GM23248 (cell line): ENCODE data around the gene SND1.

ENCODE experiments used
- EZH2 ChIP-seq: fragments of 200-600 bp; sonication (generic); IDR thresholded peaks from 2 replicates; pipeline ENCODE4 v1.6.1; 2018; ENCODE audit warnings: antibody characterized with exemption, mild to moderate bottlenecking; ENCODE audit not compliant: insufficient read depth, poor library complexity, severe bottlenecking
- EZH2phosphoT487 ChIP-seq: fragments of 200-600 bp; sonication (generic); IDR thresholded peaks from 2 replicates; pipeline ENCODE4 v1.6.1; 2018; ENCODE audit warnings: antibody characterized with exemption, moderate library complexity, mild to moderate bottlenecking, low read depth; ENCODE audit not compliant: insufficient read depth

DNA sequence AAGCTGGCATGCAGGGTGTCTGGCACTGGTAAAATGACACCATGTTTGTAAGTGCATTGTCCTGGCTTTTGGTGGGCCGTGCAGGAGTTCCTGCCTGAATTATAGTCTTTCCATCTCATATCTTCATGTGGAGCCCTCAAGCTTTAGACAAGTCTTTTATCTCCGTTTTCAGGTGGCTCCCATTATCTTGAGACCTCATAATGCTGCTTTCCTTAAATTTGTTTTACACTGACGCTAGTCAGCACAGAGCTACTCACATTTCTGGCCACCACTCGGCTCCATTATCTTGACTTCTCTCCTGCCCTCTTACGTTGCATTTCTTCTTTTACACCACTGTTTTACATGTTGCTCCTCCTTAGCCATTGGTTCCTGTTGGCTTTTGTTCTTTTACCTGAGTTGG, 342.0 kb downstream of the SND1 start:
- TF ChIP-seq EZH2phosphoT487: no peak
- TF ChIP-seq EZH2: no peak
